NCI-H1417 treated with DMSO at 0.1 percent for 48 hours (cell line): ENCODE results near the gene ACBD5.

Experiments used
- DNase-seq: peaks from one replicate; lab custom pipeline; 2025; lab: John Stamatoyannopoulos, UW

ACBD5 gene

DNA sequence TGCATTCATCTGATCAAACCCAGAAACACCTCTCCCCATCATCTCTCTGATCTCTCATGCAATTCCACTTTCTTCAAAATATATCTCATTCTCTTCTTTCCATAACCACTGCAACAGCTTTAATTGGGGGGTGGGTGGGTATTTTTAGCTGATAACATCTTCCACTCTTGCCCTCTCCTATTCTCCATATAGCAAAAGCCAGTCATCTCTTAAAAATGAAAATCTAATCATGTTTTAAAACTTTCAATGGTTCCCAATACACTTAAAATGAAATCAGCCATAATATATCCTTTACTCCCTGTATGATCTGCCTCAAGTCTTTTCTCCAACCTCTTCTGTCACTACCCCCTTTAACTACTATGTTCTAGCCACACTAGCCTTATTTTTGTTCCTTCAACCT lies 87.9 kb downstream of the ACBD5 start:
- DNase-seq = no peak

GRCh38 chr10:27150261-27150660 lies 90.3 kb downstream of the ACBD5 start:
- DNase-seq = no peak

DNA sequence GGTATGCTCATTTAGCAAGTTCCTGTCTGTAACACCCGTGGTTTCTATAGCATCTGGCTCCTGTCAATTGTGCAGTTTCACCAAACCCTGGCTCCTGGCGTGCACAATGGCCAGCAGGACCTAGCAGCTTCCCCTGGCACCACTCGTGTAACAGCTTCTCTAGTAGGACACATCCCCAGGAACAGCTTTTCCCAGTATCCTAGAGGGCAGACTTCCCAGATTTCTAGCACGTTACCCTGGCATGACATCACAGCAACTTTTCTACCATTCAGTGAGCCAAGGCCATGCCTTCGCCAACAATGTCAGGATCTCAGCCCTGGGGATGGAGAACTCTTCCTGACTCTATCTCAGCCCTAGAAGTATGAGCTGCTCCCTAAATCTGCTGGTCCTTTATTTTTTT lies 92.9 kb downstream of the ACBD5 start:
- DNase-seq = no peak

DNA sequence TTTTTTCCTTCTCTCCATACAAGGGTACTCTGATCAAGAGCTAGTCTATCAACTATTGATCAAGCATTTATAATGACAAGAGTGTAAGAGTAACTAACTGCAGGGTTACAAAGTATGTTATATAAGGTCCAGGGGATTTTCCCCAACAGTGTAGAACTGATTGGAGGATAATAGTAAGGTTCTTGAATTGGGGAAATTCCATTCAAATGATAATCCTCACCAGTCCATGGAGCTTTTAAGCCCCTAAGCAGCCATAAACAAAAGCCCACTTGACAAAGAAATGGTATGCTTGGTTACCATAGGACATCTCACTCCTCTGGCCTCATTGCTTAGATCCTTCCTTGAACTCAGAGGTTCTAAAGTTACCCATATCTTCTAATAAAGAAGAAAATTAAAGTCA lies 94.7 kb downstream of the ACBD5 start:
- DNase-seq = no peak
